GM21515 (cell line): Measurements from ENCODE around the gene DUSP22.
A peak's percentile ranks its signal among the peaks of the same experiment; 100 is the strongest.
"Not testable (repeated sequence)": the region's sequence is repeated elsewhere in the genome, so short reads cannot be mapped to it uniquely, and the experiment has no call there.

ENCODE experiments used
- ATAC-seq: cut with Tn5 transposase; IDR thresholded peaks from one replicate; pipeline ENCODE4 v1.9.1; 2021; ENCODE audit not compliant: unreplicated experiment

Gene DUSP22

DNA sequence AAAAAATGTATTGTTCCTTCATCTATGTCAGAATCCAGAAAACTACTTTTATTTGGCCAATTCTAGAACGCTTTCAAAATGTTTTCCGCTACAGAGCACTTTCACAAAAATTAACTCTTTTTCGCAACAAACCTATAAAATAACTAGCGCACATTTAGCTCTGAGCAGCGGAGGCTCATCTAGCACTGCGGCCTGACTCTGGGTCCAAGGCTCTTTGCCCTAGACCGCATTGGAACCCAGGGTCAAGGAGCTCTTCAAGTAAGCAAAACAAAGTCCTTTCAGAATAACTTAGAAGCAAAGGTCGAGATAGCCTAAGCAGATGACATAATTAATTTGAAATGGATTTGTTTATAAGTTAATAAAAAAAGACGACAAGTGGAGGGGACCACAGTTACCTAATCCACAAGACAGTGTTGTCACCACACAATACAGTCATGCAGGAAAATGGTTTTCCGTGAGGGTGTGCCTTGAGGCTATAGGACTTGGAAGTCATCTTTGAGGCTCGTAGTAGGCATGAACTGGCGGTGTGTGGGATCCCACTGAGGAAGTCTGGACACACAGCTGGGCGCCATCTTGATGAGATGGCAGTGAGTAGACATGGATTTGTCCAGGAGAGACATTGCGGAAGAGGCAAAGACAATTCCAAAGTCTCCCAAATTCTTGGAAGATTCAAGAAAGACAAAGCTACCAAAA, 70.1 kb downstream of the DUSP22 start:
- no peak for ATAC-seq

- no peak for ATAC-seq
Observed at GRCh38 chr6:362924-363249, 70.6 kb downstream of the DUSP22 start.

DNA sequence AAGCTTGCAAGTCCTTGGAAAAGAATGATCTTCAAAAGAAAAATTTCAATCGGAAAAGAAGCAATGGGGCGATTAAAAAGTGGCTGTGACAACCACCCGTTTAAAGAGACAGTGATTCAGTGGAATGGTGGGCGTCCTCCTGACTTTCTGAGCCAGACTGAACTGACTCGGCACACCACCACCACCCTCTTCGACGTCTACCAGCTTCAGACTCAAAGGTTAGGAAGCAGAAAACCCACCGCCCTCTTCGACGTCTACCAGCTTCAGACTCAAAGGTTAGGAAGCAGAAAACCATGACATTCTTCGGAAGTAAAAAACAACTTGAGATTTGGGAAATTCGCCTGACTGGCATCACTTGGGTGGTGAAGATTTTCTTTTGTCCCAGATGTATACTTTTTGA, 71.0 kb downstream of the DUSP22 start:
- no peak for ATAC-seq

DNA sequence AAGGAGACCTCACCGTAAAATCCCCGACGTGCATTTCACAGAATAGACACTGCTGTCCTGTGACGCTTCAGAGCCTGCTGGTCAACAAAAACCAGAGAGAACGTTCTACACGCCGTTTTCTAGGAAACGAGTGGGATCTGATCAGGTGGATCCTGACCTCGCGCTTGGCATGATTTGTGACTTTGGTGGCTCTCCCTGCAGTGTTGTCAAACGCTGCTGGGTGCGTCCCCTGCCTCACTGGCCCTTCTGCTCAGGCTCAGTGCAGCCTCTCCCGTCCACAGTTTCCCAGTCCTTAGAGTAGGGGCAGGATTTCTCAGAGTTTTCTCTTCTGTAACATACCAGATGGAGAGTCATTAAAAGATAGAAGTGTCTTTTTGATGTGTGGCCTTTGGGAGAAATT, 71.6 kb downstream of the DUSP22 start:
- ATAC-seq = no peak

DNA sequence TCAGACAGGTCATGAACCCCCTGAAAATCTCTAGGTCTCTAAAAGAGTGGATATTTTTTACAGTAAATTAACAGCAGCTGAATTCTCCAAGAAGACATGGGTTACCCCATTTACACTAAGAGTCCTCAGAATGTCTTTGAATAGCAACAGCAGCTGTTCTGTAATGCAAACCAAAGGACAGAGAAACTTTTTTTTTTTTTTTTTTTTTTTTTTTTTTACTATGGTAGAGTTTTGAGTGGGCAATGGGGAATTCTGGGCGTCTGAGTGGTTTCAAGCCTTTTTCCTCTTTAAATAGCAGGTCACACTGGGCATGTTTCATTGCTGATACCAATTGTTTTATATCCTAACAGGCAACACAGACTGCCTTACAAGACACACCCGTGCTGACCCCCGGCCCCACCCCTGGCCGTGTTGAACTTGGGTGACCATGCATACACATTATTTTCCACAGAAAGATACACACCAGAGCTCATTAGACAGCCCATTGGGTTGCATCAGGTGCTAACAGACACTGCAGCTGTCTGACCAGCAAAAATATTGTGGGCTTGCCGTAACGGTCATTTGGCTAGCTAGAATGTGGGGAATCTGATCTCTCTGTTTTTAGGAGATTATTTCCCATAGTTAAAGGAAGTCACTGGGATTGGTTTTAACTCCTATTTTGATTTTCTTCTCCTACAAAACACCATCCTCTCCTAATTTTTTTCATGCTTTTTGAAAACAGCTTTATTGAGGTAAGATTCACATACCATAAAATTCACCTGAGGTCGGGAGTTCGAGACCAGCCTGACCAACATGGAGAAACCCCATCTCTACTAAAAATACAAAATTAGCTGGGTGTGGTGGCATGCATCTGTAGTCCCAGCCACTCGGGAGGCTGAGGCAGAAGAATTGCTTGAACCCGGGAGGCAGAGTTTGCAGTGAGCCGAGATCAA, 72.6 kb downstream of the DUSP22 start:
- ATAC-seq = peak; percentile 43

GRCh38 chr6:365835-366234, 73.5 kb downstream of the DUSP22 start:
- no peak for ATAC-seq

DNA sequence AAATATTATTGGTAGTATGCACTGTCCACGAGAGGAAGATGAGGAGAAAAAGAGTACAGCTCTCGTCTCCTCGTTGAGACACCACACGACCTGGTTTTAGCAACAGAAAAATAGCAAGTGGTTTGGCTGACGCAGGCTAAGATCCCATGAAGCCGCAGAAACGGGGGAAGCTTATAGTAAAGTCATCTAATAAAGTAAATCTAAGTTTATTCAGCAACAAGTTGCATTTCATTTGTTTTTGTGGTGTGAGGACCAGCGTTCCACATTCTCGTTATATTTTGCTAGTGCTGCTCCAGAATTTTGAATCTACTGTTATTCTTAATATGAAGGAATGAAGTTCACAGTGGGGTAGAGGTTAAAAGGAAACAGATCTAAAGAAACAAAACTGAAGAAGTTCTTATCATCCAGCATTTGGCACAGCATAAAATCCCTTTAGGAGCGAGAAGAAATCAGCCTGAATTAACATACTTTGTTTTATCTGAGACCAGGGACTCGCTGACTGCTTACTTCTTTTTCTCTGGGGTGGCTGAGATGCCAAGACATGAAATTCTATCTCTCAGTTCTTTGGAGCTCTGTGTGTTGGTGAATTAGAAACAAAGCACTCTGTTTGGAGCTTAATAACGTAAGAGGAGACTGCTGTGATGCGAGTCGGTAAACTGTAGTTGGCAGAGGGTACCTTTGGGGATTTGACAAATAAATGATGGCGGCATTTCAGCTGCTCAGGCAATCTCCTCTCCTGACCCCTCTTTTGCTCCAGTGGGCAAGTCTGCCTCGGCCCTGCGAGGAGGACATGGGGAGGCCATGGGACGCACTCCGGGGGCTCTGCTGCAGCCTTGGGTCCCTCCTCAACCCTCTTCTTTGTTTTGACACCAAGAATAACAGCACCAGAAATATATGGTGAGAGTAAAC, 74.4 kb downstream of the DUSP22 start:
- ATAC-seq = no peak

GRCh38 chr6:367298-367794, 75.1 kb downstream of the DUSP22 start:
- no peak for ATAC-seq

- ATAC-seq = no peak
Observed at GRCh38 chr6:367891-368630, 75.8 kb downstream of the DUSP22 start.

DNA sequence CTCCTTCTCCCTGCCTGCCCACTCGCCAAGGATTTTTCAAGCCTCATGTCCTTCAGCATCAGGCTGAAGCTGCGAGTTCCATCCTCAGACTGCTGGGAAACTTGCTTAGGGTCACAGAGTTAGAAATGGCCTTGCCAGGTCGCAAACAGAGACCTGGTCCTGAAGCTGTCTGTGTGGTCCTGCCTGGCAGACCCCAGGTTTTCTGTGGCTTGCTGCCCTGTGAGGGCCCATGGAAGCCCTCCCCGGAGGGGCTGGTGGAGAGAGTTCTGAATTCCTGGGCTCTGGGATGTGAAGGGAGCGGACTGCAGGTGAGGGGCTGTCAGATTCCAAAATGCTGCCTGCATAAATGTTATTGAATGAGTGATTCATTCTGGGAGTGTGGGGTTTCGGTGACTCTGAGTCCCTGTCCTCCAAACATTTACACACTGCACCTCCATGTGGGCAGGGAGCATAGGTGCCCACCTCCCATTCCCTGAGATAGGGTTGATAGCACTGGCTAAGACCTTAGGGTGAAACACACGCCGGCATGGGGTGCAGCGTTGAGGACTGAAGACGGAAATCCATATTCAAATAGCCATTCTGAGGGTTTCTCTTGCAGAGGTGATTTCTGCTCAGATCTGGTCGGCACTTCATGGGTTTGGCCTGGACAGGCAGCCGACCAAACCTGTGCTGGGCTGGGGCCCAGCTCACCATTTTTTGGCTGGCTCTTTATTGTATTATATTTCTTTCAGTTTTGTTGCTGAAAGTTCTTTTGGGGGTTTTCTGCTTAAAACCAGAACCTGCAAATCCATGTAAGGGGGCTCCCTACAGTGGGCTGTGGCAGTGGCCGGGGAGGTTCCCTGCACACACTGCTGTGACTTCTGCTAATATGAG, 77.5 kb downstream of the DUSP22 start:
- ATAC-seq = no peak

GRCh38 chr6:370555-370954, 78.3 kb downstream of the DUSP22 start:
- no peak for ATAC-seq

- ATAC-seq = not testable (repeated sequence)
Observed at GRCh38 chr6:371851-372250, 79.6 kb downstream of the DUSP22 start.

DNA sequence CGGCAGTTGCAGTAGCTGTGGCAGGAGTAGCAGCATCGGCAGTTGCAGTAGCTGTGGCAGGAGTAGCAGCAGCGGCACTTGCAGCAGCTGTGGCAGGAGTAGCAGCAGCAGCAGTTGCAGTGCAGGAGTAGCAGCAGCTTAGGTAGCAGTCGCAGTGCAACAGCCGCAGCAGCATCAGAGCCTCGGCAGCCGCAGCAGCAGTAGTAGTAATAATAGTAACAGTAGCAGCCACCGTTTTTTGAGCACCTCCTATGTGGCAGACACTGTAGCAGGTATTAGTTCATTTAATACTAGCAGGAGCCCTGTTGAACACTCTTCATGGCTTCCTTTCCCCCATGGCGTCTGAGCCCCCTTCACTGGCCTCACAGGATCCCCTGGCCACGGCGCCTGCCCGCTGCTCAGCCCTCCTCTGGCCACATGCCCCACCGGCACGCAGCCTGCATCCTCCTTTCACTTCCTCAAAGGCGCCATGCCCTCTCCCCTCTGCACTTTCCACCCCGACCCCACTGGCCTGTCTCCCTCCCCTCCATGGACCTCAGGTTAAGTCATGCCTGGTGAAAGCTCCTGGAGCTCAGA, 80.1 kb downstream of the DUSP22 start:
- peak; percentile 50 for ATAC-seq

DNA sequence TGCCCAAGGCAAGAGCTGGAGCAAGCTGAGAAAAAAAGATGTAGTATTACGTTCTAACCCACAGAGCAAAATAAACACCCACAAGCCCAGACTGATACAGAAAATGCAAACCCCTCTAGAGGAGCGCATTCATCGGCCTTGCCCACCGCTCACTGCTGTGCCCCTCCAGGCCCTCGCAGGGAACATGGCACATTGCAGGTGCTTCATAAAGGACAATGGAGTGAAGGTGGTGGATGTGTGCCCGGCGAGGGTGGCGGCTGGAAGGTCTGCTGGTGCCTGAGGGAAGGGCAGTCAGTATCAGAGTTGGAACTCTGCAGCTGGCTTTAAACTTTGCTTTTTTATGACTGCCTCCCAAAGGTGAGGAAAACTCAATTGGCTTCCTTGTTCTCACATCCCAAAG, 80.7 kb downstream of the DUSP22 start:
- ATAC-seq = no peak

GRCh38 chr6:373773-374724, 81.8 kb downstream of the DUSP22 start:
- ATAC-seq = no peak

DNA sequence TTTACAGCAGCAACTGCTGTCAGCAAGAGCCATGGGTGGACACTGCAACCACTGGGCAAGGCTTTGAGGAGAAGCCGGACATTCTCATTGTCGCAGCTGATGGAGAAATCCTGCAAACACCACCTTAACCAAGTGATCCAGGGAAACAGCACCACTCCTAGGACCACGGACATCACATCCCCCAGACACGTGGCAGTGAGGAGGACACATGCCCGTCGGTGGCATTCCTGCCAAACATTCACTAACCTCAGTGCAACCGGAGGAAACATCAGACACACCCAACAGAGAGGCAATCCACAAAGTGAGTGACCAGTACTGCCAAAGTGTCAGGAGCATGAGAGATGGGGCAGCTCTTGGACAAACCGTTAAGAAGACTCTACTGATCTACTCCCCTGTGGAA, 82.7 kb downstream of the DUSP22 start:
- ATAC-seq = no peak

GRCh38 chr6:376827-377640, 84.7 kb downstream of the DUSP22 start:
- ATAC-seq = no peak
